ENCODE results near the gene AGPS.
A peak's percentile ranks its signal among the peaks of the same experiment; 100 is the strongest.

The AGPS gene

GRCh38 chr2:177572236-177572671 lies 179.7 kb downstream of the AGPS start (continued):
- TF ChIP-seq ZNF16 (tag by site-specific recombination; IDR thresholded peaks at IDR 0.05; ENCODE audit: low read depth) (no peak), ZNF664 (tag by site-specific recombination; IDR thresholded peaks at IDR 0.05) (no peak), KLF17 (tag by site-specific recombination; IDR thresholded peaks at IDR 0.05) (no peak), ZNF37A (tag by site-specific recombination; IDR thresholded peaks at IDR 0.05) (no peak), ZBTB44 (tag by site-specific recombination; IDR thresholded peaks at IDR 0.05) (no peak), IKZF3 (tag by site-specific recombination; IDR thresholded peaks at IDR 0.05) (0 out of 2 replicates have a peak, but pooled peaks have one; percentile 23), ZNF610 (tag by site-specific recombination; IDR thresholded peaks at IDR 0.05; ENCODE audit: borderline replicate concordance) (0 out of 2 replicates have a peak, but pooled peaks have one; percentile 20), ZNF391 (tag by site-specific recombination; IDR thresholded peaks at IDR 0.05; ENCODE audit: borderline replicate concordance, low read depth) (no peak), ZNF335 (tag by site-specific recombination; conservative IDR thresholded peaks at IDR 0.05) (peak; percentile 46), ZNF785 (tag by site-specific recombination; IDR thresholded peaks at IDR 0.05) (no peak), ZNF221 (tag by site-specific recombination; IDR thresholded peaks at IDR 0.05; ENCODE audit: borderline replicate concordance) (no peak), SP2 (tag by site-specific recombination; IDR thresholded peaks at IDR 0.05) (no peak), ZXDB (tag by site-specific recombination; IDR thresholded peaks at IDR 0.05) (no peak), ZNF157 (tag by site-specific recombination; IDR thresholded peaks at IDR 0.05) (no peak), SP7 (tag by site-specific recombination; IDR thresholded peaks at IDR 0.05) (0 out of 2 replicates have a peak, but pooled peaks have one; percentile 11), ZNF561 (tag by site-specific recombination; IDR thresholded peaks at IDR 0.05; ENCODE audit: borderline replicate concordance) (no peak), WT1 (tag by site-specific recombination; IDR thresholded peaks at IDR 0.05) (peak; percentile 90)
- TF ChIP-seq, protein P1, sequence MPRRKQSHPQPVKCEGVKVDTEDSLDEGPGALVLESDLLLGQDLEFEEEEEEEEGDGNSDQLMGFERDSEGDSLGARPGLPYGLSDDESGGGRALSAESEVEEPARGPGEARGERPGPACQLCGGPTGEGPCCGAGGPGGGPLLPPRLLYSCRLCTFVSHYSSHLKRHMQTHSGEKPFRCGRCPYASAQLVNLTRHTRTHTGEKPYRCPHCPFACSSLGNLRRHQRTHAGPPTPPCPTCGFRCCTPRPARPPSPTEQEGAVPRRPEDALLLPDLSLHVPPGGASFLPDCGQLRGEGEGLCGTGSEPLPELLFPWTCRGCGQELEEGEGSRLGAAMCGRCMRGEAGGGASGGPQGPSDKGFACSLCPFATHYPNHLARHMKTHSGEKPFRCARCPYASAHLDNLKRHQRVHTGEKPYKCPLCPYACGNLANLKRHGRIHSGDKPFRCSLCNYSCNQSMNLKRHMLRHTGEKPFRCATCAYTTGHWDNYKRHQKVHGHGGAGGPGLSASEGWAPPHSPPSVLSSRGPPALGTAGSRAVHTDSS (tag by site-specific recombination; IDR thresholded peaks at IDR 0.05) = no peak
- TF ChIP-seq, protein P2, sequence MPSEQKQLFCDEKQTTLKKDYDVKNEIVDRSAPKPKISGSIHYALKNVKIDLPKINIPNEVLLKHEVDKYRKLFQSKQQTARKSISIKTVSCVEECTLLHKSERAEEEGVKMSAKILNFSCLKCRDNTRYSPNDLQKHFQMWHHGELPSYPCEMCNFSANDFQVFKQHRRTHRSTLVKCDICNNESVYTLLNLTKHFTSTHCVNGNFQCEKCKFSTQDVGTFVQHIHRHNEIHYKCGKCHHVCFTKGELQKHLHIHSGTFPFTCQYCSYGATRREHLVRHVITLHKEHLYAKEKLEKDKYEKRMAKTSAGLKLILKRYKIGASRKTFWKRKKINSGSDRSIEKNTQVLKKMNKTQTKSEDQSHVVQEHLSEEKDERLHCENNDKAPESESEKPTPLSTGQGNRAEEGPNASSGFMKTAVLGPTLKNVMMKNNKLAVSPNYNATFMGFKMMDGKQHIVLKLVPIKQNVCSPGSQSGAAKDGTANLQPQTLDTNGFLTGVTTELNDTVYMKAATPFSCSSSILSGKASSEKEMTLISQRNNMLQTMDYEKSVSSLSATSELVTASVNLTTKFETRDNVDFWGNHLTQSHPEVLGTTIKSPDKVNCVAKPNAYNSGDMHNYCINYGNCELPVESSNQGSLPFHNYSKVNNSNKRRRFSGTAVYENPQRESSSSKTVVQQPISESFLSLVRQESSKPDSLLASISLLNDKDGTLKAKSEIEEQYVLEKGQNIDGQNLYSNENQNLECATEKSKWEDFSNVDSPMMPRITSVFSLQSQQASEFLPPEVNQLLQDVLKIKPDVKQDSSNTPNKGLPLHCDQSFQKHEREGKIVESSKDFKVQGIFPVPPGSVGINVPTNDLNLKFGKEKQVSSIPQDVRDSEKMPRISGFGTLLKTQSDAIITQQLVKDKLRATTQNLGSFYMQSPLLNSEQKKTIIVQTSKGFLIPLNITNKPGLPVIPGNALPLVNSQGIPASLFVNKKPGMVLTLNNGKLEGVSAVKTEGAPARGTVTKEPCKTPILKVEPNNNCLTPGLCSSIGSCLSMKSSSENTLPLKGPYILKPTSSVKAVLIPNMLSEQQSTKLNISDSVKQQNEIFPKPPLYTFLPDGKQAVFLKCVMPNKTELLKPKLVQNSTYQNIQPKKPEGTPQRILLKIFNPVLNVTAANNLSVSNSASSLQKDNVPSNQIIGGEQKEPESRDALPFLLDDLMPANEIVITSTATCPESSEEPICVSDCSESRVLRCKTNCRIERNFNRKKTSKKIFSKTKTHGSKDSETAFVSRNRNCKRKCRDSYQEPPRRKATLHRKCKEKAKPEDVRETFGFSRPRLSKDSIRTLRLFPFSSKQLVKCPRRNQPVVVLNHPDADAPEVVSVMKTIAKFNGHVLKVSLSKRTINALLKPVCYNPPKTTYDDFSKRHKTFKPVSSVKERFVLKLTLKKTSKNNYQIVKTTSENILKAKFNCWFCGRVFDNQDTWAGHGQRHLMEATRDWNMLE (tag by site-specific recombination; conservative IDR thresholded peaks at IDR 0.05; ENCODE audit: low read depth) = no peak
- TF ChIP-seq, protein P3, sequence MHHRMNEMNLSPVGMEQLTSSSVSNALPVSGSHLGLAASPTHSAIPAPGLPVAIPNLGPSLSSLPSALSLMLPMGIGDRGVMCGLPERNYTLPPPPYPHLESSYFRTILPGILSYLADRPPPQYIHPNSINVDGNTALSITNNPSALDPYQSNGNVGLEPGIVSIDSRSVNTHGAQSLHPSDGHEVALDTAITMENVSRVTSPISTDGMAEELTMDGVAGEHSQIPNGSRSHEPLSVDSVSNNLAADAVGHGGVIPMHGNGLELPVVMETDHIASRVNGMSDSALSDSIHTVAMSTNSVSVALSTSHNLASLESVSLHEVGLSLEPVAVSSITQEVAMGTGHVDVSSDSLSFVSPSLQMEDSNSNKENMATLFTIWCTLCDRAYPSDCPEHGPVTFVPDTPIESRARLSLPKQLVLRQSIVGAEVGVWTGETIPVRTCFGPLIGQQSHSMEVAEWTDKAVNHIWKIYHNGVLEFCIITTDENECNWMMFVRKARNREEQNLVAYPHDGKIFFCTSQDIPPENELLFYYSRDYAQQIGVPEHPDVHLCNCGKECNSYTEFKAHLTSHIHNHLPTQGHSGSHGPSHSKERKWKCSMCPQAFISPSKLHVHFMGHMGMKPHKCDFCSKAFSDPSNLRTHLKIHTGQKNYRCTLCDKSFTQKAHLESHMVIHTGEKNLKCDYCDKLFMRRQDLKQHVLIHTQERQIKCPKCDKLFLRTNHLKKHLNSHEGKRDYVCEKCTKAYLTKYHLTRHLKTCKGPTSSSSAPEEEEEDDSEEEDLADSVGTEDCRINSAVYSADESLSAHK (tag by site-specific recombination; IDR thresholded peaks at IDR 0.05) = peak; percentile 28; the same call in 1 of the 2 replicates
- TF ChIP-seq, protein P4, sequence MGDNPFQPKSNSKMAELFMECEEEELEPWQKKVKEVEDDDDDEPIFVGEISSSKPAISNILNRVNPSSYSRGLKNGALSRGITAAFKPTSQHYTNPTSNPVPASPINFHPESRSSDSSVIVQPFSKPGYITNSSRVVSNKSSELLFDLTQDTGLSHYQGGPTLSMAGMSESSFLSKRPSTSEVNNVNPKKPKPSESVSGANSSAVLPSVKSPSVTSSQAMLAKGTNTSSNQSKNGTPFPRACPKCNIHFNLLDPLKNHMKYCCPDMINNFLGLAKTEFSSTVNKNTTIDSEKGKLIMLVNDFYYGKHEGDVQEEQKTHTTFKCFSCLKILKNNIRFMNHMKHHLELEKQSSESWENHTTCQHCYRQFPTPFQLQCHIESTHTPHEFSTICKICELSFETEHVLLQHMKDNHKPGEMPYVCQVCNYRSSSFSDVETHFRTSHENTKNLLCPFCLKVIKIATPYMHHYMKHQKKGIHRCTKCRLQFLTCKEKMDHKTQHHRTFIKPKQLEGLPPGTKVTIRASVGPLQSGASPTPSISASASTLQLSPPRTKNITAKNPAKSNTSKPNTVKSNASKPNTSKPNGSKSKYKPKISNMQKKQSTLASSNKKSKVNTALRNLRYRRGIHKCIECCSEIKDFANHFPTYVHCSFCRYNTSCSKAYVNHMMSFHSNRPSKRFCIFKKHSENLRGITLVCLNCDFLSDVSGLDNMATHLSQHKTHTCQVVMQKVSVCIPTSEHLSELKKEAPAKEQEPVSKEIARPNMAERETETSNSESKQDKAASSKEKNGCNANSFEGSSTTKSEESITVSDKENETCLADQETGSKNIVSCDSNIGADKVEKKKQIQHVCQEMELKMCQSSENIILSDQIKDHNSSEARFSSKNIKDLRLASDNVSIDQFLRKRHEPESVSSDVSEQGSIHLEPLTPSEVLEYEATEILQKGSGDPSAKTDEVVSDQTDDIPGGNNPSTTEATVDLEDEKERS (tag by site-specific recombination; IDR thresholded peaks at IDR 0.05) = no peak
- TF ChIP-seq, protein P5, sequence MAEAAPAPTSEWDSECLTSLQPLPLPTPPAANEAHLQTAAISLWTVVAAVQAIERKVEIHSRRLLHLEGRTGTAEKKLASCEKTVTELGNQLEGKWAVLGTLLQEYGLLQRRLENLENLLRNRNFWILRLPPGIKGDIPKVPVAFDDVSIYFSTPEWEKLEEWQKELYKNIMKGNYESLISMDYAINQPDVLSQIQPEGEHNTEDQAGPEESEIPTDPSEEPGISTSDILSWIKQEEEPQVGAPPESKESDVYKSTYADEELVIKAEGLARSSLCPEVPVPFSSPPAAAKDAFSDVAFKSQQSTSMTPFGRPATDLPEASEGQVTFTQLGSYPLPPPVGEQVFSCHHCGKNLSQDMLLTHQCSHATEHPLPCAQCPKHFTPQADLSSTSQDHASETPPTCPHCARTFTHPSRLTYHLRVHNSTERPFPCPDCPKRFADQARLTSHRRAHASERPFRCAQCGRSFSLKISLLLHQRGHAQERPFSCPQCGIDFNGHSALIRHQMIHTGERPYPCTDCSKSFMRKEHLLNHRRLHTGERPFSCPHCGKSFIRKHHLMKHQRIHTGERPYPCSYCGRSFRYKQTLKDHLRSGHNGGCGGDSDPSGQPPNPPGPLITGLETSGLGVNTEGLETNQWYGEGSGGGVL (tag by site-specific recombination; IDR thresholded peaks at IDR 0.05) = no peak

All from HEK293 (cell line).